Ascending aorta (tissue), 2 donors: ENCODE measurements around the gene UBE2B. TPM values are rescaled to one million over a fixed set of nuclear protein-coding genes. Genes with fewer than 3 reads are reported as not detected.
"Not testable (repeated sequence)": the region's sequence is repeated elsewhere in the genome, so short reads cannot be mapped to it uniquely, and the experiment has no call there.

Source experiments
- DNase-seq, 2 donors: peaks; one replicate each; pipeline ENCODE4 v3.0.0-alpha.2; 2019; ENCODE audit warnings: low spot score in 2 of 2
- H3K27ac ChIP-seq, 2 donors: fragments of 200-600 bp; sonication (generic); one replicate each; pipeline ENCODE4 v1.5.1; 2016 to 2017; ENCODE audit warnings: mild to moderate bottlenecking in 1 of 2
- H3K27me3 ChIP-seq: fragments of 200-600 bp; sonication (generic); one replicate; pipeline ENCODE4 v1.5.1; 2017
- H3K36me3 ChIP-seq, 2 donors: fragments of 200-600 bp; sonication (generic); one replicate each; pipeline ENCODE4 v1.5.1; 2016
- H3K4me1 ChIP-seq, 2 donors: fragments of 200-600 bp; sonication (generic); one replicate each; pipeline ENCODE4 v1.5.1; 2016 to 2017; ENCODE audit warnings: mild to moderate bottlenecking in 1 of 2
- H3K4me3 ChIP-seq, 2 donors: fragments of 200-600 bp; sonication (generic); one replicate each; pipeline ENCODE4 v1.5.1; 2016 to 2017; ENCODE audit warnings: mild to moderate bottlenecking in 1 of 2
- H3K9me3 ChIP-seq, 2 donors: fragments of 200-600 bp; sonication (generic); one replicate each; pipeline ENCODE4 v1.5.1; 2016
- intact Hi-C: fragments of 100-400 bp; cut with DNase I; formaldehyde crosslinking; loops from one replicate; pipeline ENCODE4 v1.15.1; 2023
- total RNA-seq: library from RNA; depleted of rRNA; stranded (reverse); fragments of >200 nt; gene quantifications from one replicate; pipeline ENCODE4 v1.1.0, GENCODE V29; 2016
- TF ChIP-seq, protein P1 (sequence below), 3 experiments: fragments of 200-600 bp in 2 of 3; fragments of 450-650 bp in 1 of 3; sonication (generic) in 2 of 3; IDR thresholded peaks; one replicate each; pipeline ENCODE4 v1.5.1; 2016 to 2019; ENCODE audit warnings: antibody characterized with exemption in 3 of 3, mild to moderate bottlenecking in 1 of 3, moderate library complexity in 1 of 3

The UBE2B gene
- total RNA-seq, 1 donor from 2014 or later, result 42.6 TPM

DNA sequence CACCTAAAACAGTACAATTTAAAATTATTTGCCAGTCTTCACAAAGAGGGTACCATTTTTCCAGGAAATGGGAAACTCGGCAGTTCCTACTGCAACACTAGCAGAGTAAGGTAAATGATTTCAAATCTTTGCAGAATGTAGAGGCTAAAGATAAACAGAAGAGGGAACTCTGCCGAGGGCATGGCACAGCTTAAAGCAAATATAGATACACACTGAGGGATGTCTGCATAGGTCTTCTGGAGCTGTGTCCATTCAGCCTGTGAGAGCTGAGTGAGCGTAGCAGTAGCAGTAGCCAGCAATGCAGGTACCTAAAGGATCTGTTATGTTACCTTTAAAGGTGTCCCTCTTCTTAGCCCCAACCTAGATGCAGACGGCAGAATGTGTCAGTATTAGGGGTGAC, 21.9 kb upstream of the UBE2B start:
- H3K9me3 ChIP-seq, result no peaks in the 10 kb centered on the region
- intact Hi-C loops, result no loop called here
- H3K4me3 ChIP-seq, result no peak overlapping the region

DNA sequence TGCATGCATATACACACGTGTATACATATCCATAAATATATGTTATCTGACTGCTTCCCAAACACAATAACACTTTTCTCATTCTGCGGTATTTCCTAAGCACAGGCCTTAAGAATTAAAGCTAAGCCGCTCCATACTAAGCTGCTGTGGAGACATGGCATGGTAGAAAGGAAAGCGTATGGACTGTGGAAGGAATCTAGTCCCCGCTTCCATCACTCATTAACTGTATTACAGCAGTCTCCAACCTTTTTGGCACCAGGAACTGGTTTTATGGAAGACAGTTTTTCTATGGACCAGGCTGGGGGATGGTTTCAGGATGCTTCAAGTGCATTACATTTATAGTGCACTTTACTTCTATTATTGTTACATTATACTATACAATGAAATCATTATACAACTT, 15.7 kb upstream of the UBE2B start:
- DNase-seq, result no peak
- no peak overlapping the region for H3K27ac ChIP-seq
- no peaks in the 10 kb centered on the region for H3K27me3 ChIP-seq
- TF ChIP-seq, protein P1, sequence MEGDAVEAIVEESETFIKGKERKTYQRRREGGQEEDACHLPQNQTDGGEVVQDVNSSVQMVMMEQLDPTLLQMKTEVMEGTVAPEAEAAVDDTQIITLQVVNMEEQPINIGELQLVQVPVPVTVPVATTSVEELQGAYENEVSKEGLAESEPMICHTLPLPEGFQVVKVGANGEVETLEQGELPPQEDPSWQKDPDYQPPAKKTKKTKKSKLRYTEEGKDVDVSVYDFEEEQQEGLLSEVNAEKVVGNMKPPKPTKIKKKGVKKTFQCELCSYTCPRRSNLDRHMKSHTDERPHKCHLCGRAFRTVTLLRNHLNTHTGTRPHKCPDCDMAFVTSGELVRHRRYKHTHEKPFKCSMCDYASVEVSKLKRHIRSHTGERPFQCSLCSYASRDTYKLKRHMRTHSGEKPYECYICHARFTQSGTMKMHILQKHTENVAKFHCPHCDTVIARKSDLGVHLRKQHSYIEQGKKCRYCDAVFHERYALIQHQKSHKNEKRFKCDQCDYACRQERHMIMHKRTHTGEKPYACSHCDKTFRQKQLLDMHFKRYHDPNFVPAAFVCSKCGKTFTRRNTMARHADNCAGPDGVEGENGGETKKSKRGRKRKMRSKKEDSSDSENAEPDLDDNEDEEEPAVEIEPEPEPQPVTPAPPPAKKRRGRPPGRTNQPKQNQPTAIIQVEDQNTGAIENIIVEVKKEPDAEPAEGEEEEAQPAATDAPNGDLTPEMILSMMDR (IDR thresholded peaks at IDR 0.05), result no peak
- no peaks in the 10 kb centered on the region for H3K9me3 ChIP-seq
- intact Hi-C loops, result no loop called here
- H3K4me3 ChIP-seq, result no peak overlapping the region
- H3K36me3 ChIP-seq, result peaks cover 0 to 4% of the 10 kb centered on the region in 2 donors
- H3K4me1 ChIP-seq, result no peaks in the 10 kb centered on the region

More for the DNA sequence above, 21.9 kb upstream of the UBE2B start:
- Histone ChIP-seq H3K27ac (no peak overlapping the region), H3K36me3 (peaks cover 0 to 4% of the 10 kb centered on the region in 2 donors), H3K4me1 (no peaks in the 10 kb centered on the region), H3K27me3 (no peaks in the 10 kb centered on the region)
- TF ChIP-seq, protein P1 (IDR thresholded peaks at IDR 0.05), result no peak
- no peak for DNase-seq

DNA sequence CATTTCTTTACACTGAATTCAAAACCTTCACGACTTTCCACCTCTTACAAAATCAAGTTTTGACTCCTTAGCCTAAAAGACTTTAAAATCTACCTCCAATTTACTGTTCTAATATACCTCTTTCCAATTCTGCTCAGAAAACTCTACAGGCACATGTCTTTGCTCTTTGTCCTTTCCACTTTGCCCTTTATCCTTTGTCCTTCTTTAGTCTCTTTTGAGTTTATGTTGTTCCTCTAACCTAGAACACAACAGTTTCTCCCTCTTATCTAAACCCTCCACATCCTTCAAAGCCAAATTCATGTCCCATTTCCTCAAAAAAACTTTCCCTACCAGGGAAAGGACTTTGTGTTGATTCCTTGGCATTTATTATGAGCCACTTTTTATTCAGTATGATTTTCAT, 5.8 kb upstream of the UBE2B start:
- intact Hi-C loops, result loop anchor here (5.0 kb wide), 1 partner anchor 47 kb away; the partner anchor contains the start of gene CDKN2AIPNL
- Histone ChIP-seq H3K4me1 (peaks cover 0 to 15% of the 10 kb centered on the region in 2 donors), H3K27ac (no peak overlapping the region), H3K36me3 (no peaks in the 10 kb centered on the region), H3K4me3 (no peak overlapping the region), H3K9me3 (no peaks in the 10 kb centered on the region), H3K27me3 (no peaks in the 10 kb centered on the region)
- TF ChIP-seq, protein P1 (IDR thresholded peaks at IDR 0.05), result no peak
- DNase-seq, result no peak

DNA sequence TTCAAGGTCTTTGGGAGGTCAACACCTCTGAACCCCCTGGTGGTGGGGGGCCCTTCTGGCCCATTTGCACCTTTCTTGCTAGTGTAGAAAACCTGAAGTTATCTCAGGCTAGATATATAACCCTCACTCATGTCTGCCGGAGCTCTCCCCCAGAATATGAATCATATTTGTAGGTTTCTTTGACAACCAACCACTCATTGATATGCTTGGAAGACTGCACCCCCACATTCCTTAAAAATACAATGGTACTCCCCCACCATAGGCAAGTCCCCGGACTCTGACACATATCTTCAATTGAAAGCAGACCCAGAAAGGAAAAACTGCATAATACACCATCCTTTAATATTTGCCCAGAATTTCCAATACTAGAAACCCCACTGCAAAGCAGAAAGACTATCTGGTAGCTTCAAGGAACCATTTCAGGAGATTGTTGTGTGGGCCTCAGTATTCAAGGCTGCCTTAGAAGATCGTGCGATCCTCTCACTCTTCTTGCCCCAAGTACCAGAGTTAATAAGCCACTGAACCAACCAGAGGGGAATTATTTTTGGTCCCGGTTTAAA, 978 bp upstream of the UBE2B start:
- Histone ChIP-seq H3K4me3 (peak overlapping the region; percentile 79 to 89), H3K27me3 (no peaks in the 10 kb centered on the region), H3K9me3 (no peaks in the 10 kb centered on the region), H3K36me3 (peaks cover 0 to 6% of the 10 kb centered on the region in 2 donors), H3K4me1 (peaks cover 3 to 18% of the 10 kb centered on the region in 2 donors), H3K27ac (peak overlapping the region; percentile 94 to 98)
- intact Hi-C loops, result loop anchor here (2.0 to 10.0 kb wide), 6 partner anchors 144 to 534 kb away; partner anchors contain the start of genes CAMLG, PCBD2, PPP2CA and SKP1
- TF ChIP-seq, protein P1 (IDR thresholded peaks at IDR 0.05), result no peak
- DNase-seq, result no peak

DNA sequence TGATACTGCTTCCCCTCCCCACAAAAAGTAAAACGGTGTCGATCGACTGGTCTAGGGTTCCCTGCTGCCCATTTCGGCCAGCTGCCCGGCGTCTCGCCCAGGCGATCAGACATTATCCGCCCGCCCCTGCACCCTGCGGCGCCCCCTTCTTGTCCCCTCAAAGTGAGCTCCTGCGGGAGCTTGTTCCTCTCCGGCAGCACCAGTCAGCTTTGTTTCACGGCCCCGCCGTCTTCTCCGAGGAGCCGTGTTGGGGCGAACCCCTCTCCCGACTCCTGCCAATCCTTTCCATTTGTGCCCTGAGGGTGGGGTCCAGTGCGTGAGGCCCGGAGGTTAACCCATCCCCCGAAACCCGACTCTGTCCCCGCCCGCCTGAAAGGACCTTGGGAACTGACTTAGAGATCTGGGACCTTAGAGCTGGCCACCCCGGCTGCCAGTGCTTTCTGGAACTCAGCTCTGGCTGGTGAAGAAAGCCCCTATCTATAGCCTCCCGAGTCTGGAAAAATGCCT, 518 bp downstream of the UBE2B start:
- intact Hi-C loops, result loop anchor here (1.0 to 10.0 kb wide), 8 partner anchors 145 to 533 kb away; partner anchors contain the start of genes CAMLG, PCBD2, PPP2CA and SEC24A
- Histone ChIP-seq H3K4me3 (peak overlapping the region; percentile 79 to 89), H3K27me3 (no peaks in the 10 kb centered on the region), H3K36me3 (peaks cover 4 to 6% of the 10 kb centered on the region in 2 donors), H3K9me3 (no peaks in the 10 kb centered on the region), H3K4me1 (peaks cover 3 to 17% of the 10 kb centered on the region in 2 donors), H3K27ac (peak overlapping the region; percentile 94 to 98)
- TF ChIP-seq, protein P1 (IDR thresholded peaks at IDR 0.05), result no peak
- peak in 1 of 2 donors; percentile 76 for DNase-seq

DNA sequence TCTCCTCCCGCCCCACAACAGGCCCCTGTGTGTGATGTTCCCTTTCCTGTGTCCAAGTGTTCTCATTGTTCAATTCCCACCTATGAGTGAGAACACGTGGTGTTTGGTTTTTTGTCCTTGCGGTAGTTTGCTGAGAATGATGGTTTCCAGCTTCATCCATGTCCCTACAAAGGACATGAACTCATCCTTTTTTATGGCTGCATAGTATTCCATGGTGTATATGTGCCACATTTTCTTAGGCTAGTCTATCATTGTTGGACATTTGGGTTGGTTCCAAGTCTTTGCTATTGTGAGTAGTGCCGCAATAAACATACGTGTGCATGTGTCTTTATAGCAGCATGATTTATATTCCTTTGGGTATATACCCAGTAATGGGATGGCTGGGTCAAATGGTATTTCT, 2.3 kb downstream of the UBE2B start:
- Histone ChIP-seq H3K4me1 (peaks cover 3 to 19% of the 10 kb centered on the region in 2 donors), H3K36me3 (peaks cover 6 to 17% of the 10 kb centered on the region in 2 donors), H3K4me3 (peak overlapping the region; percentile 79 to 89)
- H3K27me3 ChIP-seq, H3K9me3 ChIP-seq, DNase-seq, H3K27ac ChIP-seq: not testable (repeated sequence)
- intact Hi-C loops, result loop anchor here (5.0 to 10.0 kb wide), 3 partner anchors 214 to 531 kb away; partner anchors contain the start of genes PCBD2 and TXNDC15
